Liver (tissue), 3 donors: Measurements from ENCODE around the gene TMED10.

Source experiments
- FOXA1 ChIP-seq: IDR thresholded peaks from 2 replicates; pipeline ENCODE4 v1.6.1; 2016; ENCODE audit warnings: antibody characterized with exemption
- FOXA2 ChIP-seq: IDR thresholded peaks from 2 replicates; pipeline ENCODE4 v1.6.1; 2016; ENCODE audit warnings: antibody characterized with exemption
- GABPA ChIP-seq, 2 donors: IDR thresholded peaks in 1 of 2; conservative IDR thresholded peaks in 1 of 2; 2 replicates each; pipeline ENCODE4 v1.6.1; 2016; ENCODE audit warnings: antibody characterized with exemption in 2 of 2, mild to moderate bottlenecking in 1 of 2, moderate library complexity in 1 of 2
- HNF4A ChIP-seq, 2 donors: conservative IDR thresholded peaks; 2 replicates each; pipeline ENCODE4 v1.6.1; 2016; ENCODE audit warnings: antibody characterized with exemption in 2 of 2, mild to moderate bottlenecking in 2 of 2
- HNF4G ChIP-seq: IDR thresholded peaks from 2 replicates; pipeline ENCODE4 v1.6.1; 2016; ENCODE audit warnings: antibody characterized with exemption
- JUND ChIP-seq, 2 donors: IDR thresholded peaks; 2 replicates each; pipeline ENCODE4 v1.6.1; 2016; ENCODE audit warnings: antibody characterized with exemption in 2 of 2
- RAD21 ChIP-seq, 2 donors: IDR thresholded peaks; 2 replicates each; pipeline ENCODE4 v1.6.1; 2016; ENCODE audit warnings: antibody characterized with exemption in 2 of 2, mild to moderate bottlenecking in 2 of 2
- TAF1 ChIP-seq: conservative IDR thresholded peaks from 2 replicates; pipeline ENCODE4 v1.6.1; 2016; ENCODE audit warnings: antibody characterized with exemption, mild to moderate bottlenecking
- YY1 ChIP-seq: IDR thresholded peaks from 2 replicates; pipeline ENCODE4 v1.6.1; 2016; ENCODE audit warnings: antibody characterized with exemption, mild to moderate bottlenecking
- TF ChIP-seq, protein P1 (sequence below): fragments of 150-350 bp; IDR thresholded peaks from 2 replicates; pipeline ENCODE4 v1.5.1; 2017; ENCODE audit warnings: improper control_type of control experiment, low read depth, low read length; ENCODE audit not compliant: missing input control
- TF ChIP-seq, protein P2 (sequence below): IDR thresholded peaks from 2 replicates; pipeline ENCODE4 v1.6.1; 2016; ENCODE audit warnings: antibody characterized with exemption, mild to moderate bottlenecking
- TF ChIP-seq, protein P3 (sequence below): IDR thresholded peaks from 2 replicates; pipeline ENCODE4 v1.6.1; 2016; ENCODE audit warnings: antibody characterized with exemption
- TF ChIP-seq, protein P4 (sequence below): IDR thresholded peaks from 2 replicates; pipeline ENCODE4 v1.6.1; 2016; ENCODE audit warnings: antibody characterized with exemption
- TF ChIP-seq, protein P5 (sequence below): IDR thresholded peaks from 2 replicates; pipeline ENCODE4 v1.6.1; 2016; ENCODE audit warnings: antibody characterized with exemption
- donor health status: healthy.
- donor health status: healthy.

DNA sequence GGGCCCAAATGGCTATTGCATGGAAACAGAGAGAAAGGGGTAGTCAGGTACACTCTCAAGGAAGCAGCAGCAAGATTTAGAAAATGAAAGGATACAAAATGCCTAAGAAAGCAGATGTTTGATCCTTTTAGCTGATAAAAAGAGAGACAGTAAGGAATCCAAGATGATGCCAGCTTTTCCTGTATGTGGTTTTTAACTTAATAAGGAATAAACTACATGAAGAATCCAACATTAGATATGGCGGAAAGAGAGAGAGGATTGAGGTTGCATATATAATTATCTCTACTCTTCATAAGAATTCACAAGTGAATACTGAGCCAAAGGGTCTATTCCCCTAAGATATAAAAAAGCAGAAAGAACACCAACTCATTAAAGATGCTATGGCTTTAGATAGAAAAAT, 11.6 kb downstream of the TMED10 start:
- TF ChIP-seq TAF1 (no peak), HNF4G (no peak), GABPA (IDR thresholded peaks at IDR 0.05 in 1 of 2, conservative IDR thresholded peaks at IDR 0.05 in 1 of 2) (no peak), HNF4A (conservative IDR thresholded peaks at IDR 0.05) (no peak), FOXA1 (no peak), FOXA2 (no peak), JUND (IDR thresholded peaks at IDR 0.05) (no peak), RAD21 (IDR thresholded peaks at IDR 0.05) (no peak), YY1 (no peak)
- TF ChIP-seq, protein P1, sequence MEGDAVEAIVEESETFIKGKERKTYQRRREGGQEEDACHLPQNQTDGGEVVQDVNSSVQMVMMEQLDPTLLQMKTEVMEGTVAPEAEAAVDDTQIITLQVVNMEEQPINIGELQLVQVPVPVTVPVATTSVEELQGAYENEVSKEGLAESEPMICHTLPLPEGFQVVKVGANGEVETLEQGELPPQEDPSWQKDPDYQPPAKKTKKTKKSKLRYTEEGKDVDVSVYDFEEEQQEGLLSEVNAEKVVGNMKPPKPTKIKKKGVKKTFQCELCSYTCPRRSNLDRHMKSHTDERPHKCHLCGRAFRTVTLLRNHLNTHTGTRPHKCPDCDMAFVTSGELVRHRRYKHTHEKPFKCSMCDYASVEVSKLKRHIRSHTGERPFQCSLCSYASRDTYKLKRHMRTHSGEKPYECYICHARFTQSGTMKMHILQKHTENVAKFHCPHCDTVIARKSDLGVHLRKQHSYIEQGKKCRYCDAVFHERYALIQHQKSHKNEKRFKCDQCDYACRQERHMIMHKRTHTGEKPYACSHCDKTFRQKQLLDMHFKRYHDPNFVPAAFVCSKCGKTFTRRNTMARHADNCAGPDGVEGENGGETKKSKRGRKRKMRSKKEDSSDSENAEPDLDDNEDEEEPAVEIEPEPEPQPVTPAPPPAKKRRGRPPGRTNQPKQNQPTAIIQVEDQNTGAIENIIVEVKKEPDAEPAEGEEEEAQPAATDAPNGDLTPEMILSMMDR = no peak
- TF ChIP-seq, protein P2, sequence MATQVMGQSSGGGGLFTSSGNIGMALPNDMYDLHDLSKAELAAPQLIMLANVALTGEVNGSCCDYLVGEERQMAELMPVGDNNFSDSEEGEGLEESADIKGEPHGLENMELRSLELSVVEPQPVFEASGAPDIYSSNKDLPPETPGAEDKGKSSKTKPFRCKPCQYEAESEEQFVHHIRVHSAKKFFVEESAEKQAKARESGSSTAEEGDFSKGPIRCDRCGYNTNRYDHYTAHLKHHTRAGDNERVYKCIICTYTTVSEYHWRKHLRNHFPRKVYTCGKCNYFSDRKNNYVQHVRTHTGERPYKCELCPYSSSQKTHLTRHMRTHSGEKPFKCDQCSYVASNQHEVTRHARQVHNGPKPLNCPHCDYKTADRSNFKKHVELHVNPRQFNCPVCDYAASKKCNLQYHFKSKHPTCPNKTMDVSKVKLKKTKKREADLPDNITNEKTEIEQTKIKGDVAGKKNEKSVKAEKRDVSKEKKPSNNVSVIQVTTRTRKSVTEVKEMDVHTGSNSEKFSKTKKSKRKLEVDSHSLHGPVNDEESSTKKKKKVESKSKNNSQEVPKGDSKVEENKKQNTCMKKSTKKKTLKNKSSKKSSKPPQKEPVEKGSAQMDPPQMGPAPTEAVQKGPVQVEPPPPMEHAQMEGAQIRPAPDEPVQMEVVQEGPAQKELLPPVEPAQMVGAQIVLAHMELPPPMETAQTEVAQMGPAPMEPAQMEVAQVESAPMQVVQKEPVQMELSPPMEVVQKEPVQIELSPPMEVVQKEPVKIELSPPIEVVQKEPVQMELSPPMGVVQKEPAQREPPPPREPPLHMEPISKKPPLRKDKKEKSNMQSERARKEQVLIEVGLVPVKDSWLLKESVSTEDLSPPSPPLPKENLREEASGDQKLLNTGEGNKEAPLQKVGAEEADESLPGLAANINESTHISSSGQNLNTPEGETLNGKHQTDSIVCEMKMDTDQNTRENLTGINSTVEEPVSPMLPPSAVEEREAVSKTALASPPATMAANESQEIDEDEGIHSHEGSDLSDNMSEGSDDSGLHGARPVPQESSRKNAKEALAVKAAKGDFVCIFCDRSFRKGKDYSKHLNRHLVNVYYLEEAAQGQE = no peak
- TF ChIP-seq, protein P3, sequence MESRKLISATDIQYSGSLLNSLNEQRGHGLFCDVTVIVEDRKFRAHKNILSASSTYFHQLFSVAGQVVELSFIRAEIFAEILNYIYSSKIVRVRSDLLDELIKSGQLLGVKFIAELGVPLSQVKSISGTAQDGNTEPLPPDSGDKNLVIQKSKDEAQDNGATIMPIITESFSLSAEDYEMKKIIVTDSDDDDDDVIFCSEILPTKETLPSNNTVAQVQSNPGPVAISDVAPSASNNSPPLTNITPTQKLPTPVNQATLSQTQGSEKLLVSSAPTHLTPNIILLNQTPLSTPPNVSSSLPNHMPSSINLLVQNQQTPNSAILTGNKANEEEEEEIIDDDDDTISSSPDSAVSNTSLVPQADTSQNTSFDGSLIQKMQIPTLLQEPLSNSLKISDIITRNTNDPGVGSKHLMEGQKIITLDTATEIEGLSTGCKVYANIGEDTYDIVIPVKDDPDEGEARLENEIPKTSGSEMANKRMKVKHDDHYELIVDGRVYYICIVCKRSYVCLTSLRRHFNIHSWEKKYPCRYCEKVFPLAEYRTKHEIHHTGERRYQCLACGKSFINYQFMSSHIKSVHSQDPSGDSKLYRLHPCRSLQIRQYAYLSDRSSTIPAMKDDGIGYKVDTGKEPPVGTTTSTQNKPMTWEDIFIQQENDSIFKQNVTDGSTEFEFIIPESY = no peak
- TF ChIP-seq, protein P4, sequence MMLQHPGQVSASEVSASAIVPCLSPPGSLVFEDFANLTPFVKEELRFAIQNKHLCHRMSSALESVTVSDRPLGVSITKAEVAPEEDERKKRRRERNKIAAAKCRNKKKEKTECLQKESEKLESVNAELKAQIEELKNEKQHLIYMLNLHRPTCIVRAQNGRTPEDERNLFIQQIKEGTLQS = no peak
- TF ChIP-seq, protein P5, sequence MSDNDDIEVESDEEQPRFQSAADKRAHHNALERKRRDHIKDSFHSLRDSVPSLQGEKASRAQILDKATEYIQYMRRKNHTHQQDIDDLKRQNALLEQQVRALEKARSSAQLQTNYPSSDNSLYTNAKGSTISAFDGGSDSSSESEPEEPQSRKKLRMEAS = no peak
